RWPE1 (cell line): ENCODE results near the gene OXSR1.

ENCODE experiments used
- CTCF ChIA-PET: fragments of 350-600 bp; sonication (Branson Sonifier 250); formaldehyde crosslinking; extraction: SDS; loops from one replicate; lab custom pipeline; 2021; lab: Yijun Ruan, JAX
- POLR2A ChIA-PET: fragments of 400-600 bp; formaldehyde crosslinking; extraction: SDS; loops from one replicate; lab custom pipeline; 2020; ENCODE audit warnings: antibody characterized with exemption; ENCODE audit not compliant: low non-redundant PET; lab: Yijun Ruan, JAX
- DNase-seq: peaks from one replicate; pipeline ENCODE4 v3.0.0; 2012; ENCODE audit warnings: low spot score
- H3K27ac ChIP-seq: fragments of 450-650 bp; 2 replicates; pipeline ENCODE4 v1.5.1; 2017
- TF ChIP-seq, protein P1 (sequence below): fragments of 450-650 bp; conservative IDR thresholded peaks from 2 replicates; pipeline ENCODE4 v1.5.1; 2017; ENCODE audit warnings: low read depth, mild to moderate bottlenecking

Gene OXSR1

GRCh38 chr3:38214560-38214959, 49.2 kb downstream of the OXSR1 start:
- CTCF ChIA-PET: interaction anchor here (0.5 kb wide), 1 partner anchor 9 kb away, joined by 4 read pairs; no protein-coding TSS in a partner anchor

GRCh38 chr3:38219609-38220197, 54.4 kb downstream of the OXSR1 start:
- no peak overlapping the region for H3K27ac ChIP-seq
- no peak for DNase-seq
- TF ChIP-seq, protein P1, sequence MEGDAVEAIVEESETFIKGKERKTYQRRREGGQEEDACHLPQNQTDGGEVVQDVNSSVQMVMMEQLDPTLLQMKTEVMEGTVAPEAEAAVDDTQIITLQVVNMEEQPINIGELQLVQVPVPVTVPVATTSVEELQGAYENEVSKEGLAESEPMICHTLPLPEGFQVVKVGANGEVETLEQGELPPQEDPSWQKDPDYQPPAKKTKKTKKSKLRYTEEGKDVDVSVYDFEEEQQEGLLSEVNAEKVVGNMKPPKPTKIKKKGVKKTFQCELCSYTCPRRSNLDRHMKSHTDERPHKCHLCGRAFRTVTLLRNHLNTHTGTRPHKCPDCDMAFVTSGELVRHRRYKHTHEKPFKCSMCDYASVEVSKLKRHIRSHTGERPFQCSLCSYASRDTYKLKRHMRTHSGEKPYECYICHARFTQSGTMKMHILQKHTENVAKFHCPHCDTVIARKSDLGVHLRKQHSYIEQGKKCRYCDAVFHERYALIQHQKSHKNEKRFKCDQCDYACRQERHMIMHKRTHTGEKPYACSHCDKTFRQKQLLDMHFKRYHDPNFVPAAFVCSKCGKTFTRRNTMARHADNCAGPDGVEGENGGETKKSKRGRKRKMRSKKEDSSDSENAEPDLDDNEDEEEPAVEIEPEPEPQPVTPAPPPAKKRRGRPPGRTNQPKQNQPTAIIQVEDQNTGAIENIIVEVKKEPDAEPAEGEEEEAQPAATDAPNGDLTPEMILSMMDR: no peak
- POLR2A ChIA-PET: no interaction called here
- CTCF ChIA-PET: no interaction called here

More at GRCh38 chr3:38214560-38214959, 49.2 kb downstream of the OXSR1 start:
- TF ChIP-seq, protein P1: no peak
- H3K27ac ChIP-seq: no peak overlapping the region
- no peak for DNase-seq
- POLR2A ChIA-PET: no interaction called here

DNA sequence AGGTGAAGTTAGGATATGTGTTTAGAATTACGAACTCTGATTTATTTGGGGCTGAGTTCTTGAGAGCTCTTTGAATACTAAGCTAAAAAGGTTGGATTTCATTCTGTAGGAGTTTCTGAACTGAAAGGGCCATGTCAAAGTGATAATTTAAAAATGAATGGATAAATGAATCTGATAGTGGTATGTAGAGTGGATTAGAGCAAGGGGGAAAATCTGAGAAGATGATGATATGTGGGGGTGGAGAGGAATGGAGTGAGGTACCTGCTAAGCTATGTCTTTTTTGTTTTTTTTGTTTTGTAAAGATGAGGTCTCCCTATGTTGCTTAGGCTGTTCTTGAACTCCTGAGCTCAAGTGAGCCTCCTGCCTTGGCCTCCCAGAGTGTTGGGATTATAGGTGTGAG, 55.7 kb downstream of the OXSR1 start:
- no peak overlapping the region for H3K27ac ChIP-seq
- no peak for DNase-seq
- TF ChIP-seq, protein P1: no peak
- ChIA-PET POLR2A (no interaction called here), CTCF (no interaction called here)

DNA sequence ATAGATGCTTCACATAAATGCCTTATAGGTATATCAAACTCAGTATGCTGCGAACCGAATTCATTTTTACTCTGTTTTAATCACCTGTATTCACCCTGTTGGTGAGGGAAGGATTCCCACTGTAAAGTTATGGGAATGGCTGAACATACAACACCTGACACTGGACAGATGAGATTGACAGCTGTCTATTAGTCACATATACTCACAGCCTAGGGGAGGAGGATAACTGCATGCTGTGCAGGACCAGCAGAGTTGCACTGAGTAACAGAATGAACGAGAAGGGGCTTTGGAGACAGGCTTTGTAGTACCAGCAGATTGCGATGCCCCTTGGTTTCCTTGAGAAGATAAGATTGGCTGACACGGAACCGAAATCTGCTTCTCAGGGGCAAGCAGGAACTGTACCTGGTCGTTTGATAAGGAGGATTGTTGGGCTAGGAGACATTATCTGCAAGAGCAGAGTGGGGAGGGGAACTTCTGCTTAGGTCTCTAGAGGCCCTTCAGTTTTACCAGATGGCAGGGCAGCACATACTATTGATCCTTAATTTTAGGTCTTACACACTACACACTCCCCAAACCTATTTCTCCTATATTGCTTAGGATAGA, 56.8 kb downstream of the OXSR1 start:
- TF ChIP-seq, protein P1: no peak
- H3K27ac ChIP-seq: no peak overlapping the region
- DNase-seq: no peak
- CTCF ChIA-PET: no interaction called here
- POLR2A ChIA-PET: no interaction called here

DNA sequence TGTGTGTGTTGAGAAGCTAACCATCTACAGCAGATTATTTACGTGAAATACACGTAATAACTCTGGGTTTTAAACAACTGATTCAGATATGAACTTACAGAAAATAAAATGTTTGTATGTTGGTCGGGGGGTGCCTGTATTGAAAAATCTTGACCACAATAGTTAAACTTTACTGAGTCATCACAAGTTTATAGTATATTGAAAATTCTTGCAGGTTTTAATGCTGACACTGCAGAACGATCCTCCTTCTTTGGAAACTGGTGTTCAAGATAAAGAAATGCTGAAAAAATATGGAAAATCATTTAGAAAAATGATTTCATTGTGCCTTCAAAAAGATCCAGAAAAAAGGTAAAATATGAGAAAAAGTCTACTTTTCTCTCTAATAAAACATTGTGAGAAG, 59.0 kb downstream of the OXSR1 start:
- TF ChIP-seq, protein P1: no peak
- ChIA-PET POLR2A (no interaction called here), CTCF (interaction anchor here (0.9 kb wide), 1 partner anchor 145 kb away, joined by 3 read pairs; no protein-coding TSS in a partner anchor)
- H3K27ac ChIP-seq: no peak overlapping the region
- no peak for DNase-seq

GRCh38 chr3:38226273-38226672, 60.9 kb downstream of the OXSR1 start:
- CTCF ChIA-PET: no interaction called here
- POLR2A ChIA-PET: no interaction called here
- no peak overlapping the region for H3K27ac ChIP-seq
- TF ChIP-seq, protein P1: no peak
- DNase-seq: no peak
